Endothelial cell of umbilical vein (primary cell): ENCODE data around the gene KCNQ1OT1. TPM values are rescaled to one million over a fixed set of nuclear protein-coding genes. Genes with fewer than 3 reads are reported as not detected.

Experiments
- BruUV-seq: library from RNA; stranded (reverse); fragments of 400-500 nt; replicated peaks from 2 replicates; lab custom pipeline; 2021; lab: Mats Ljungman, UMichigan
- CTCF ChIA-PET: fragments of 300-600, 350-600 bp; sonication (Branson Sonifier 250); formaldehyde crosslinking; loops from one replicate; lab custom pipeline; 2021; ENCODE audit warnings: antibody characterized with exemption, inconsistent platforms; lab: Charles Lee
- POLR2A ChIA-PET: fragments of 300-600, 350-600 bp; sonication (Branson Sonifier 250); formaldehyde crosslinking; loops from one replicate; lab custom pipeline; 2021; ENCODE audit warnings: antibody characterized with exemption, inconsistent platforms; lab: Charles Lee
- DNase-seq: peaks from one replicate; pipeline ENCODE4 v3.0.0-alpha.2; 2011; ENCODE audit warnings: low read depth, low spot score
- FAIRE-seq: peaks from 2 replicates; lab custom pipeline; 2011; peaks lifted over from hg19 to GRCh38; lab: Jason Lieb, UNC
- H2AFZ ChIP-seq: 2 replicates; pipeline ENCODE4 v1.6.0; 2012; ENCODE audit warnings: low read depth, low read length, control low read depth, inconsistent platforms
- H3K27ac ChIP-seq: 2 replicates; pipeline ENCODE4 v1.5.1; 2011; ENCODE audit warnings: low read depth, mild to moderate bottlenecking, control low read depth, low read length, moderate library complexity; ENCODE audit not compliant: insufficient read depth
- H3K27me3 ChIP-seq, 2 experiments: 2 replicates each; pipeline versions ENCODE4 v1.6.0 to v1.6.1; 2011; ENCODE audit warnings: low read length in 2 of 2, mixed read lengths in 1 of 2; ENCODE audit not compliant: control insufficient read depth in 2 of 2, insufficient read depth in 2 of 2
- H3K36me3 ChIP-seq, 2 experiments: 2 replicates in 1 of 2; 3 replicates in 1 of 2; pipeline ENCODE4 v1.5.1; 2011; ENCODE audit warnings: low read length in 2 of 2, mild to moderate bottlenecking in 1 of 2, moderate library complexity in 1 of 2; ENCODE audit not compliant: control insufficient read depth in 2 of 2, insufficient read depth in 2 of 2; ENCODE audit errors: extremely low read depth in 1 of 2
- H3K4me1 ChIP-seq: 3 replicates; pipeline ENCODE4 v1.5.1; 2011; ENCODE audit warnings: mild to moderate bottlenecking, low read length; ENCODE audit not compliant: control insufficient read depth, insufficient read depth; ENCODE audit errors: extremely low read depth
- H3K4me2 ChIP-seq: 2 replicates; pipeline ENCODE4 v1.6.1; 2011; ENCODE audit warnings: low read length, control low read depth, mixed read lengths; ENCODE audit not compliant: insufficient read depth
- H3K4me3 ChIP-seq, 3 experiments: fragments of 200-600 bp in 1 of 3; sonication (generic), shearing (Covaris generic) in 1 of 3; replicated peaks in 1 of 3; 2 replicates each; pipeline ENCODE4 v1.5.1; 2011 to 2016; ENCODE audit warnings: control low read depth in 3 of 3, low read length in 3 of 3, mild to moderate bottlenecking in 2 of 3, inconsistent platforms in 1 of 3, low read depth in 1 of 3, moderate library complexity in 1 of 3; ENCODE audit not compliant: insufficient read depth in 1 of 3
- H3K79me2 ChIP-seq: 2 replicates; pipeline ENCODE4 v1.6.0; 2012; ENCODE audit warnings: low read length, inconsistent platforms; ENCODE audit not compliant: control insufficient read depth, insufficient read depth
- H3K9ac ChIP-seq: replicated peaks from 2 replicates; pipeline ENCODE3; 2011; ENCODE audit warnings: low read length, control low read depth; ENCODE audit not compliant: insufficient read depth; ENCODE audit errors: extremely low read depth
- H3K9me1 ChIP-seq: replicated peaks from 3 replicates; pipeline ENCODE4 v1.6.0; 2011; ENCODE audit warnings: mild to moderate bottlenecking, low read length; ENCODE audit not compliant: control insufficient read depth, insufficient read depth; ENCODE audit errors: extremely low read depth
- H3K9me3 ChIP-seq: replicated peaks from 2 replicates; pipeline ENCODE4 v1.5.1; 2012; ENCODE audit warnings: low read length, inconsistent platforms; ENCODE audit not compliant: control insufficient read depth, insufficient read depth
- H4K20me1 ChIP-seq: replicated peaks from 2 replicates; pipeline ENCODE3; 2011; ENCODE audit warnings: mild to moderate bottlenecking, low read length; ENCODE audit not compliant: control insufficient read depth, insufficient read depth; ENCODE audit errors: extremely low read depth
- CTCF ChIP-seq, 2 donors: IDR thresholded peaks; 1 replicate in 1 of 2; 2 replicates in 1 of 2; pipeline ENCODE4 v1.5.1; 2011; ENCODE audit warnings: low read length in 2 of 2, mild to moderate bottlenecking in 2 of 2, moderate library complexity in 2 of 2, control low read depth in 1 of 2, inconsistent platforms in 1 of 2, low read depth in 1 of 2; ENCODE audit not compliant: insufficient read depth in 1 of 2; ENCODE audit errors: extremely low read depth in 1 of 2
- EZH2 ChIP-seq: IDR thresholded peaks from 2 replicates; pipeline ENCODE4 v1.6.1; 2012; ENCODE audit warnings: borderline replicate concordance, low read depth, mild to moderate bottlenecking, moderate library complexity, low read length, inconsistent platforms; ENCODE audit not compliant: severe bottlenecking
- GATA2 ChIP-seq: IDR thresholded peaks from 2 replicates; pipeline ENCODE4 v1.7.0; 2011; ENCODE audit warnings: low read depth, mild to moderate bottlenecking, moderate library complexity, mixed read lengths, low read length; ENCODE audit not compliant: insufficient read length, insufficient read depth
- JUN ChIP-seq: IDR thresholded peaks from 2 replicates; pipeline ENCODE4 v1.6.1; 2011; ENCODE audit warnings: borderline replicate concordance, low read depth; ENCODE audit not compliant: insufficient read length, insufficient read depth
- MAX ChIP-seq: IDR thresholded peaks from 2 replicates; pipeline ENCODE4 v1.6.1; 2011; ENCODE audit not compliant: insufficient read depth, insufficient read length
- MYC ChIP-seq: IDR thresholded peaks from one replicate; pipeline ENCODE4 v1.6.1; 2011; ENCODE audit warnings: mild to moderate bottlenecking, low read depth, low read length
- dilution Hi-C: fragments of 300-500 bp; cut with MboI; formaldehyde crosslinking; loops from one replicate; pipeline ENCODE4 v1.15.0; 2019; ENCODE audit warnings: low sequenced_read_pairs; ENCODE audit not compliant: extremely low pct_ligation_motif_present
- intact Hi-C: fragments of 100-400 bp; cut with micrococcal nuclease; formaldehyde crosslinking; loops from one replicate; pipeline ENCODE4 v1.10.0; 2022
- polyA plus RNA-seq, 4 experiments: library from polyadenylated mRNA; depleted of rRNA in 3 of 4; stranded (reverse) in 3 of 4; unstranded in 1 of 4; fragments of >200 nt; gene quantifications; 2 replicates each; pipeline versions ENCODE4 v1.2.1 to v1.2.3, GENCODE V29; 2011 to 2012; ENCODE audit warnings: missing spikeins in 1 of 4
- total RNA-seq: library from RNA; stranded (reverse); gene quantifications from 2 replicates; pipeline ENCODE4 v1.2.3, GENCODE V29; 2021

The KCNQ1OT1 gene
- total and polyA plus RNA-seq, 2 donors (not counting 3 experiments of a cell fraction or from before 2014, with no cell fraction given): 0.11 to 1.8 TPM

GRCh38 chr11:2677127-2677526, 22.7 kb downstream of the KCNQ1OT1 start:
- no peak for DNase-seq
- Histone ChIP-seq H3K9me1 (no peaks in the 10 kb centered on the region), H3K4me1 (no peaks in the 10 kb centered on the region), H3K36me3 (no peaks in the 10 kb centered on the region), H3K27ac (no peak overlapping the region), H3K79me2 (peaks cover 3% of the 10 kb centered on the region), H4K20me1 (no peaks in the 10 kb centered on the region), H3K4me3 (no peak overlapping the region), H3K9ac (no peak overlapping the region), H3K4me2 (no peak overlapping the region), H2AFZ (no peak overlapping the region), H3K27me3 (no peaks in the 10 kb centered on the region), H3K9me3 (no peaks in the 10 kb centered on the region)
- ChIA-PET CTCF (no interaction called here), POLR2A (no interaction called here)
- BruUV-seq: no TSS peak
- dilution Hi-C loops (no loop called here), intact Hi-C loops (no loop called here)
- TF ChIP-seq MYC: no peak
- no peak for TF ChIP-seq JUN
- no peak for TF ChIP-seq EZH2
- TF ChIP-seq GATA2: peak; percentile 21
- no peak for TF ChIP-seq MAX
- no peak for TF ChIP-seq CTCF (IDR thresholded peaks at IDR 0.05; ENCODE audit: extremely low read depth in 1 of 2, insufficient read depth in 1 of 2, low read depth in 1 of 2, low read length in 2 of 2)
- no peak for FAIRE-seq
